HL-60 (cell line): ENCODE results near the gene TCEAL7.

Experiments used
- CTCF ChIP-seq: IDR thresholded peaks from one replicate; pipeline ENCODE4 v1.5.1; 2011; ENCODE audit warnings: low read length, control low read depth, inconsistent platforms; ENCODE audit not compliant: insufficient read depth
- GABPA ChIP-seq: IDR thresholded peaks from 2 replicates; pipeline ENCODE4 v1.6.1; 2012; ENCODE audit warnings: low read depth
- POLR2AphosphoS5 ChIP-seq: IDR thresholded peaks from 2 replicates; pipeline ENCODE4 v1.6.1; 2012; ENCODE audit warnings: low read depth
- REST ChIP-seq: IDR thresholded peaks from 2 replicates; pipeline ENCODE4 v1.6.1; 2012; ENCODE audit warnings: low read depth; ENCODE audit not compliant: insufficient replicate concordance
- SPI1 ChIP-seq: IDR thresholded peaks from 2 replicates; pipeline ENCODE4 v1.6.1; 2012; ENCODE audit warnings: low read depth, mild to moderate bottlenecking, borderline replicate concordance

- no peak for TF ChIP-seq CTCF
- TF ChIP-seq POLR2AphosphoS5: no peak
- TF ChIP-seq GABPA: no peak
- no peak for TF ChIP-seq REST
- no peak for TF ChIP-seq SPI1
Observed at GRCh38 chrX:103362474-103362873, 32.4 kb downstream of the TCEAL7 start.
